GM19043 (cell line): ENCODE data around the gene STRN3.
"Not testable (repeated sequence)": the region's sequence is repeated elsewhere in the genome, so short reads cannot be mapped to it uniquely, and the experiment has no call there.

Experiments used
- ATAC-seq: cut with Tn5 transposase; IDR thresholded peaks from one replicate; pipeline ENCODE4 v1.9.1; 2021; ENCODE audit warnings: low read depth; ENCODE audit not compliant: unreplicated experiment

STRN3 gene

GRCh38 chr14:31026077-31026449 lies at the start of gene STRN3:
STRN3 (minus strand) TSS chr14:31026379; CDS start chr14:31026185, 194 bp downstream.
- no peak for ATAC-seq

- no peak for ATAC-seq
Measured at GRCh38 chr14:31075144-31075543, 49.0 kb upstream of the STRN3 start.

GRCh38 chr14:31071151-31071550 lies 45.0 kb upstream of the STRN3 start:
- ATAC-seq = no peak

- no peak for ATAC-seq
Measured at GRCh38 chr14:31070431-31070830, 44.3 kb upstream of the STRN3 start.

GRCh38 chr14:31069343-31069742 lies 43.2 kb upstream of the STRN3 start:
- ATAC-seq = no peak

GRCh38 chr14:31068235-31068634 lies 42.1 kb upstream of the STRN3 start:
- no peak for ATAC-seq

- ATAC-seq = not testable (repeated sequence)
Measured at GRCh38 chr14:31062908-31063307, 36.7 kb upstream of the STRN3 start.

GRCh38 chr14:31060253-31060875 lies 34.2 kb upstream of the STRN3 start:
- no peak for ATAC-seq

GRCh38 chr14:31059152-31059924 lies 33.2 kb upstream of the STRN3 start:
- ATAC-seq = no peak

- no peak for ATAC-seq
Measured at GRCh38 chr14:31057701-31058364, 31.7 kb upstream of the STRN3 start.

- ATAC-seq = no peak
Measured at GRCh38 chr14:31057035-31057434, 30.9 kb upstream of the STRN3 start.

- ATAC-seq = not testable (repeated sequence)
Measured at GRCh38 chr14:31052905-31053586, 26.9 kb upstream of the STRN3 start.

GRCh38 chr14:31051511-31051910 lies 25.3 kb upstream of the STRN3 start:
- no peak for ATAC-seq

GRCh38 chr14:31051023-31051422 lies 24.8 kb upstream of the STRN3 start:
- ATAC-seq = no peak

GRCh38 chr14:31047503-31047902 lies 21.3 kb upstream of the STRN3 start:
- ATAC-seq = no peak

- no peak for ATAC-seq
Measured at GRCh38 chr14:31045501-31046080, 19.4 kb upstream of the STRN3 start.

- ATAC-seq = no peak
Measured at GRCh38 chr14:31043379-31043778, 17.2 kb upstream of the STRN3 start.

- not testable (repeated sequence) for ATAC-seq
Measured at GRCh38 chr14:31042893-31043292, 16.7 kb upstream of the STRN3 start.

GRCh38 chr14:31042300-31042699 lies 16.1 kb upstream of the STRN3 start:
- ATAC-seq = no peak

GRCh38 chr14:31038521-31039166 lies 12.5 kb upstream of the STRN3 start:
- ATAC-seq = no peak
